Type B pancreatic cell (in vitro differentiated cells): Measurements from ENCODE around the gene C2orf81. TPM values are rescaled to one million over a fixed set of nuclear protein-coding genes. Genes with fewer than 3 reads are reported as not detected.

Experiments
- DNase-seq: peaks from one replicate; pipeline ENCODE4 v3.0.0; 2021; ENCODE audit warnings: mixed read lengths; ENCODE audit not compliant: unreplicated experiment; ENCODE audit errors: extremely low spot score
- H3K27ac Mint-ChIP-seq: 2 replicates; pipeline ENCODE4 v1.8.0; 2021; ENCODE audit warnings: mild to moderate bottlenecking, mixed read lengths
- H3K27me3 Mint-ChIP-seq: 2 replicates; pipeline ENCODE4 v1.8.0; 2021; ENCODE audit warnings: mixed read lengths
- H3K36me3 Mint-ChIP-seq: 2 replicates; pipeline ENCODE4 v1.8.0; 2021; ENCODE audit warnings: mixed read lengths
- H3K4me1 Mint-ChIP-seq: one replicate; pipeline ENCODE4 v1.8.0; 2021; ENCODE audit warnings: mixed read lengths; ENCODE audit not compliant: unreplicated experiment
- H3K4me3 Mint-ChIP-seq: 2 replicates; pipeline ENCODE4 v1.8.0; 2021; ENCODE audit warnings: mild to moderate bottlenecking, mixed read lengths
- H3K9me3 Mint-ChIP-seq: 2 replicates; pipeline ENCODE4 v1.8.0; 2021; ENCODE audit warnings: mixed read lengths
- total RNA-seq: library from RNA; stranded (reverse); gene quantifications from 2 replicates; pipeline ENCODE4 v1.2.1, GENCODE V29; 2021; ENCODE audit warnings: low replicate concordance
- TF ChIP-seq, protein P1 (sequence below): fragments of 200-600 bp; sonication (generic); conservative IDR thresholded peaks from 2 replicates; pipeline ENCODE4 v1.5.0; 2021; ENCODE audit warnings: antibody characterized with exemption, mild to moderate bottlenecking

The C2orf81 gene
- total RNA-seq, 1 donor from 2014 or later: 10.4 TPM

DNA sequence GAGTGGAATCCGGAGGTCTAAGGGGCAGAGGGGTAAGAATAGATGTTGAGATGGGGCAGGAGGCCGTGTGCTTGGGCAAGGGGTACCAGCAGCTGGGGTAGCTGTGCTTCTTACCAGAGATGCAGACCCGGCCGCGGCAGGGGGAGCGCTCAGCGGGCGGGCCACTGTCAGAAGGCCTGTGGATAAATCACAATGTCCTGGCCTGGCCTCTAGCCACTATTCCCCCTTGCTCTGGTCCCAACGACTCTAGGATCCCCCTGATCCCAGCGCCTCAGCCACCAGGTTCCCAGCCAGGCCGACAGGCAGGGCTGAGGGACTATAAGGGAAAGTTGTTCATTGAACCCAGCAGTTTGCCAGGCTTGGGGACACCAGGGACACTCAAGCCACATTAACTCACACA, 9.1 kb upstream of the C2orf81 start:
- no peak overlapping the region for H3K4me3 Mint-ChIP-seq
- no peak overlapping the region for H3K27ac Mint-ChIP-seq
- H3K9me3 Mint-ChIP-seq: no peaks in the 10 kb centered on the region
- no peaks in the 10 kb centered on the region for H3K27me3 Mint-ChIP-seq
- H3K36me3 Mint-ChIP-seq: peaks cover 8% of the 10 kb centered on the region
- no peak for DNase-seq
- H3K4me1 Mint-ChIP-seq: peaks cover 4% of the 10 kb centered on the region
- TF ChIP-seq, protein P1, sequence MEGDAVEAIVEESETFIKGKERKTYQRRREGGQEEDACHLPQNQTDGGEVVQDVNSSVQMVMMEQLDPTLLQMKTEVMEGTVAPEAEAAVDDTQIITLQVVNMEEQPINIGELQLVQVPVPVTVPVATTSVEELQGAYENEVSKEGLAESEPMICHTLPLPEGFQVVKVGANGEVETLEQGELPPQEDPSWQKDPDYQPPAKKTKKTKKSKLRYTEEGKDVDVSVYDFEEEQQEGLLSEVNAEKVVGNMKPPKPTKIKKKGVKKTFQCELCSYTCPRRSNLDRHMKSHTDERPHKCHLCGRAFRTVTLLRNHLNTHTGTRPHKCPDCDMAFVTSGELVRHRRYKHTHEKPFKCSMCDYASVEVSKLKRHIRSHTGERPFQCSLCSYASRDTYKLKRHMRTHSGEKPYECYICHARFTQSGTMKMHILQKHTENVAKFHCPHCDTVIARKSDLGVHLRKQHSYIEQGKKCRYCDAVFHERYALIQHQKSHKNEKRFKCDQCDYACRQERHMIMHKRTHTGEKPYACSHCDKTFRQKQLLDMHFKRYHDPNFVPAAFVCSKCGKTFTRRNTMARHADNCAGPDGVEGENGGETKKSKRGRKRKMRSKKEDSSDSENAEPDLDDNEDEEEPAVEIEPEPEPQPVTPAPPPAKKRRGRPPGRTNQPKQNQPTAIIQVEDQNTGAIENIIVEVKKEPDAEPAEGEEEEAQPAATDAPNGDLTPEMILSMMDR: no peak

DNA sequence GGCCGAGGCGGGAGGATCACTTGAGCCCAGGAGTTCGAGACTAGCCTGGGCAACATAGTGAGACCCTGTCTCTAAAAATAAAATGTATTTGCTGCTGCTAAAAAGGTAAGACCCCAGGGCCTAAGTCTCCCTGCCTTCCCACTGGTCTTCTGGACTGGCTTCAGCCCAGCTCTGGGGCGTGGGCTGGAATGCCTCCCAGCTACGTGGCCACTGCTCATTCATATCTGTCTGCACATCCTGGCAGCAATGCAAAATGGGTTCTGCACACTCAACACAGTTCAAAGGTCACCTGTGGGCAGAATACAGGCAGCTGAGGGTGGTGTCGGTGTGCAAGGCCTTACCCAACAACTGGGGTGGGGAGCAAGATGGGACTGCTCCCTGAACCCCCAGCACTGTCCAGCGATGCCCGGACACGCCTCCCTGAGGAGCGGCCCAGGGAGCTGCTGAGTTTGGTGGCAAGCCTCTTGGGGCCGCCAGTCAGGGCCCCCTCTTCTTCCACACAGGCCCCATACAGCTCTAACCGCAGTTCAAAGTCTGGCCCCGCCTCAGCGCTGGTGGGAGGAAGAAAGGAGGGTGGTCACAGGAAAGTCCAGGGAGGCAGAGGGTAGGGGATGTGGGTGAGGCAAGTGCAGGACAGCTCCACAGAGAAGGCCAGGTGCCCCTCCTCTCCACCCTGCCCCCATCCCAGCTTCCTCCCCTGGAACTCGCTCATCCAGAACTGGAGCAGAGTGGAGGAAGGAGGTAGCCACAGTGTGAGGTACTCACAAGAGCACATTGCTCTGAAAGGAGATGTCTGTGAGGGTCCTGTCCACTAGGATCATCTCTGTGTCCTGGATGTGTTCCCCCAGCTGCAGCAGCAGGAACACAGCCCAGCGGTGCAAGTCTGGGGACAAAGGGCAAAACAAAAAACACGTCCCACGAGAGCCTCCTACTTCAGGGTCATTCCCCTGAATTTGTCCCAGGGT, 8.3 kb upstream of the C2orf81 start:
- Mint-ChIP-seq H3K27ac (no peak overlapping the region), H3K4me1 (peaks cover 4% of the 10 kb centered on the region), H3K27me3 (no peaks in the 10 kb centered on the region), H3K9me3 (no peaks in the 10 kb centered on the region), H3K36me3 (peaks cover 9% of the 10 kb centered on the region), H3K4me3 (no peak overlapping the region)
- TF ChIP-seq, protein P1: no peak
- DNase-seq: no peak

DNA sequence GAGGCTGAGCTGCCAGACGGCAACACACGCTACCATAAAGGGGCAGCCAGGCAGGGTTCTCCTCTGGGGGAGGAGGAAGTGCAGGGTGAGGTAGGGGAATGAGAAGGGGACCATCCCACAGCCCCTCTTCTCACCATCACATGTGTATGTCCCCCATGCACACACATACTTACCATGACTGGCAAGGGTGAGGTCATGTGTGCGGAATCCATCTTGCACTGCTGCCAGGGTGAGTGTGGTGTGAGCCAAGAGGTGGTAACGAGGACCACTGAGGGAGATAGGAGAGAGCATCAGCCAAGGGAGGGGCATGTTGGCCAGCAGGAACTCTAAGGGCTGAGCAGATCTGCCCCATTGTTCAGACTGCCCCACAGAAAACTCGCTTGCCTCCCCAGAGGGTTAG, 7.3 kb upstream of the C2orf81 start:
- no peaks in the 10 kb centered on the region for H3K9me3 Mint-ChIP-seq
- no peak for DNase-seq
- TF ChIP-seq, protein P1: no peak
- peaks cover 9% of the 10 kb centered on the region for H3K36me3 Mint-ChIP-seq
- H3K4me1 Mint-ChIP-seq: peaks cover 4% of the 10 kb centered on the region
- no peak overlapping the region for H3K27ac Mint-ChIP-seq
- H3K4me3 Mint-ChIP-seq: no peak overlapping the region
- no peaks in the 10 kb centered on the region for H3K27me3 Mint-ChIP-seq

DNA sequence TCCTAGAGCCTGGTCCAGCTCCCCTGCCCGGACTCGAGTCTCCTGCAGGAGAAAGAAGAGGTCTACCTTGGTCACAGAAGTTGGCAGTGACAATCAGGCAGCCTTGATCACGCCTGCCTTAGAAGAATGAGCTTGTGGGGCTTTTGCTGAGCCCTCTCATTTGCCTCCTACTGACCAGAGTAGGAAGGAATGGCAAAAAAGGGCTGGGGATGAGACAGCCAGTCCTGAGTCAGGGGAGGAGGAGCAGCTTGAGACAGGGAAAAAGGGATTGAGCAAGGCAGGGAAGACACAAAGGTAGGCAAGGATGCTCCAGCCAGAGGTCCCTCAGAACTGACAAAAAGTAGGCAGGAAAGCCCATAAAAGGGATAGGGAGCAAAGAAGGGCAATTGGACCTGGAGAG, 6.1 kb upstream of the C2orf81 start:
- Mint-ChIP-seq H3K4me3 (no peak overlapping the region), H3K4me1 (peaks cover 9% of the 10 kb centered on the region), H3K27ac (no peak overlapping the region), H3K9me3 (no peaks in the 10 kb centered on the region), H3K36me3 (peaks cover 9% of the 10 kb centered on the region), H3K27me3 (no peaks in the 10 kb centered on the region)
- DNase-seq: no peak
- TF ChIP-seq, protein P1: no peak

DNA sequence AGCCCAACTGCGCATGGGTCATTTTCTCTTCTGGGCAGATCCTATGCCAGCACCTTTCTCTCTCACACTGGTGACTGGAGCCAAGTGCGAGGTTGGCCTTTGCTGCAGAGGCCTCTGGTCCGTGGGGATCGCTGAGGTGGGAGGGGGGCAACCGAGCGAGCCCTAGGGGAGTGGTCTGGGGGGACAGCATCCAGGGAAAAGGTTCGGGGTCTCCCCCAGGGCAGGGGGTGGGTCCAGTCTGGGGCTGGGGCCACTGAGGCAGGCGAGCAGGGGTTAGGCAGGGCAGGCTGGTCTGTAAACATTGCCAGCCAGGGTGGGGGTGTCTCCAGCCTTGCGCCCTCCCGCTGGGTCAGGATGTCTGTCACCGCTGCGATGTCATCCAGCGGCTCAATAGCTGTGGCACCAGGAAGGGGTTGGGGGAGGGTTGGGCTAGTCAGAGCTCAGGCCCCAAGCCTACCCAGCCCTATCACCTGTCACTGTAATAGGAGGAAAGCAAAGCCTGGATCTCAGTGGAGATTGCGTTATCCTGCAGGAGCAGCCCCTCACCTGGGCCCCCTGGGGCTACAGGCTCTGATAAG, 4.9 kb upstream of the C2orf81 start:
- DNase-seq: no peak
- Mint-ChIP-seq H3K36me3 (peaks cover 9% of the 10 kb centered on the region), H3K27ac (no peak overlapping the region), H3K4me1 (peaks cover 10% of the 10 kb centered on the region), H3K4me3 (no peak overlapping the region), H3K9me3 (no peaks in the 10 kb centered on the region), H3K27me3 (no peaks in the 10 kb centered on the region)
- TF ChIP-seq, protein P1: no peak
